IMR-90 (cell line): ENCODE measurements around the gene LTO1. TPM values are rescaled to one million over a fixed set of nuclear protein-coding genes. Genes with fewer than 3 reads are reported as not detected.

Experiments
- CEBPB ChIP-seq: IDR thresholded peaks from 2 replicates; pipeline ENCODE4 v1.6.1; 2012; ENCODE audit warnings: low read depth, low read length, improper control_type of control experiment
- FOS ChIP-seq: fragments of 150-350 bp; IDR thresholded peaks from 2 replicates; pipeline ENCODE4 v1.6.1; 2016; ENCODE audit warnings: low read depth, low read length
- MAFK ChIP-seq: IDR thresholded peaks from 2 replicates; pipeline ENCODE4 v1.6.1; 2012; ENCODE audit warnings: low read depth, low read length, improper control_type of control experiment
- MXI1 ChIP-seq: IDR thresholded peaks from 2 replicates; pipeline ENCODE4 v1.6.1; 2012; ENCODE audit warnings: low read depth, mild to moderate bottlenecking, low read length, moderate library complexity, borderline replicate concordance
- RCOR1 ChIP-seq: IDR thresholded peaks from 2 replicates; pipeline ENCODE4 v1.6.1; 2012; ENCODE audit warnings: mild to moderate bottlenecking, low read length, improper control_type of control experiment; ENCODE audit not compliant: insufficient replicate concordance
- polyA plus RNA-seq, 3 experiments: library from polyadenylated mRNA; depleted of rRNA; stranded (reverse); fragments of >200 nt; gene quantifications; 2 replicates each; pipeline ENCODE4 v1.2.3, GENCODE V29; 2012; ENCODE audit warnings: low replicate concordance in 1 of 3
- total RNA-seq: library from RNA; depleted of rRNA; stranded (reverse); fragments of >200 nt; gene quantifications from 2 replicates; pipeline ENCODE4 v1.2.3, GENCODE V29; 2012
- TF ChIP-seq, protein P1 (sequence below): fragments of 150-350 bp; IDR thresholded peaks from 2 replicates; pipeline ENCODE4 v1.6.1; 2016; ENCODE audit warnings: low read depth, mild to moderate bottlenecking, low read length, moderate library complexity, borderline replicate concordance

Gene LTO1
- total and polyA plus RNA-seq, 2 of the 4 experiments (the other 2 are of a cell fraction), result 8.2 to 23.5 TPM

GRCh38 chr11:69640995-69641581, 34.1 kb downstream of the LTO1 start, which contains the start of gene CCND1 (continued):
- TF ChIP-seq RCOR1 (no peak), FOS (no peak), MXI1 (no peak), MAFK (no peak), CEBPB (no peak)
- TF ChIP-seq, protein P1, sequence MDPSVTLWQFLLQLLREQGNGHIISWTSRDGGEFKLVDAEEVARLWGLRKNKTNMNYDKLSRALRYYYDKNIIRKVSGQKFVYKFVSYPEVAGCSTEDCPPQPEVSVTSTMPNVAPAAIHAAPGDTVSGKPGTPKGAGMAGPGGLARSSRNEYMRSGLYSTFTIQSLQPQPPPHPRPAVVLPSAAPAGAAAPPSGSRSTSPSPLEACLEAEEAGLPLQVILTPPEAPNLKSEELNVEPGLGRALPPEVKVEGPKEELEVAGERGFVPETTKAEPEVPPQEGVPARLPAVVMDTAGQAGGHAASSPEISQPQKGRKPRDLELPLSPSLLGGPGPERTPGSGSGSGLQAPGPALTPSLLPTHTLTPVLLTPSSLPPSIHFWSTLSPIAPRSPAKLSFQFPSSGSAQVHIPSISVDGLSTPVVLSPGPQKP, result no peak
